Thoracic aorta (tissue), 2 donors: ENCODE results near the gene RECK. TPM values are rescaled to one million over a fixed set of nuclear protein-coding genes. Genes with fewer than 3 reads are reported as not detected.

Source experiments
- ATAC-seq: fragments of 150-250 bp; one replicate; pipeline ENCODE4 v1.8.0; 2017; ENCODE audit warnings: low read depth; ENCODE audit not compliant: insufficient number of reproducible peaks, low FRiP score
- DNase-seq: peaks from one replicate; pipeline ENCODE4 v3.0.0-alpha.2; 2020; ENCODE audit warnings: low spot score
- H3K27ac ChIP-seq, 2 donors: fragments of 200-600 bp; sonication (generic); 1 replicate in 1 of 2; 2 replicates in 1 of 2; pipeline ENCODE4 v1.5.1; 2016; ENCODE audit warnings: mild to moderate bottlenecking in 2 of 2, moderate library complexity in 2 of 2
- H3K27me3 ChIP-seq: fragments of 200-600 bp; sonication (generic); replicated peaks from 2 replicates; pipeline ENCODE4 v1.6.0; 2016; ENCODE audit warnings: mild to moderate bottlenecking; ENCODE audit not compliant: insufficient read depth
- H3K36me3 ChIP-seq: fragments of 200-600 bp; sonication (generic); one replicate; pipeline ENCODE4 v1.5.1; 2016
- H3K4me1 ChIP-seq, 2 donors: fragments of 200-600 bp; sonication (generic); 1 replicate in 1 of 2; 2 replicates in 1 of 2; pipeline versions ENCODE4 v1.5.1 to v1.6.0; 2016; ENCODE audit warnings: low read depth in 2 of 2, mild to moderate bottlenecking in 1 of 2; ENCODE audit not compliant: control insufficient read depth in 1 of 2
- H3K4me3 ChIP-seq: fragments of 200-600 bp; sonication (generic); 2 replicates; pipeline ENCODE4 v1.5.1; 2016; ENCODE audit warnings: mild to moderate bottlenecking
- H3K9me3 ChIP-seq: fragments of 200-600 bp; sonication (generic); 2 replicates; pipeline ENCODE4 v1.5.1; 2016
- CTCF ChIP-seq: fragments of 200-600 bp; sonication (generic); IDR thresholded peaks from one replicate; pipeline ENCODE4 v1.5.1; 2019; ENCODE audit warnings: antibody characterized with exemption
- total RNA-seq, 2 donors: library from RNA; depleted of rRNA; stranded (reverse); fragments of >200 nt; gene quantifications; one replicate each; pipeline versions ENCODE4 v1.1.0 to v1.2.3, GENCODE V29; 2016

RECK gene
- total RNA-seq, 2 donors from 2014 or later, result 19.8 to 30.5 TPM

GRCh38 chr9:36049408-36049807, 12.7 kb downstream of the RECK start:
- ATAC-seq (no peak), DNase-seq (no peak)
- no peak overlapping the region for H3K27ac ChIP-seq
- no peaks in the 10 kb centered on the region for H3K36me3 ChIP-seq
- H3K4me3 ChIP-seq, result no peak overlapping the region
- no peaks in the 10 kb centered on the region for H3K4me1 ChIP-seq
- no peaks in the 10 kb centered on the region for H3K27me3 ChIP-seq
- H3K9me3 ChIP-seq, result no peaks in the 10 kb centered on the region
- no peak for TF ChIP-seq CTCF

GRCh38 chr9:36050476-36050875, 13.8 kb downstream of the RECK start:
- TF ChIP-seq CTCF, result no peak
- DNase-seq, result no peak
- H3K27me3 ChIP-seq, result no peaks in the 10 kb centered on the region

GRCh38 chr9:36051317-36051716, 14.6 kb downstream of the RECK start:
- no peaks in the 10 kb centered on the region for H3K36me3 ChIP-seq
- no peak for TF ChIP-seq CTCF
- H3K27me3 ChIP-seq, result no peaks in the 10 kb centered on the region
- H3K27ac ChIP-seq, result no peak overlapping the region
- no peak for DNase-seq
- ATAC-seq, result no peak
- no peaks in the 10 kb centered on the region for H3K9me3 ChIP-seq
- H3K4me1 ChIP-seq, result no peaks in the 10 kb centered on the region
- H3K4me3 ChIP-seq, result no peak overlapping the region

More at GRCh38 chr9:36050476-36050875, 13.8 kb downstream of the RECK start:
- no peaks in the 10 kb centered on the region for H3K4me1 ChIP-seq
- no peak for ATAC-seq
- no peak overlapping the region for H3K4me3 ChIP-seq
- H3K36me3 ChIP-seq, result no peaks in the 10 kb centered on the region
- no peak overlapping the region for H3K27ac ChIP-seq
- no peaks in the 10 kb centered on the region for H3K9me3 ChIP-seq

- DNase-seq, result no peak
- no peak overlapping the region for H3K4me3 ChIP-seq
- H3K27ac ChIP-seq, result no peak overlapping the region
- no peaks in the 10 kb centered on the region for H3K36me3 ChIP-seq
- no peaks in the 10 kb centered on the region for H3K27me3 ChIP-seq
- no peaks in the 10 kb centered on the region for H3K9me3 ChIP-seq
- ATAC-seq, result no peak
- H3K4me1 ChIP-seq, result no peaks in the 10 kb centered on the region
- TF ChIP-seq CTCF, result no peak
Measured at GRCh38 chr9:36053971-36054370, 17.3 kb downstream of the RECK start.

- Histone ChIP-seq H3K9me3 (no peaks in the 10 kb centered on the region), H3K27ac (no peak overlapping the region), H3K4me1 (no peaks in the 10 kb centered on the region), H3K4me3 (no peak overlapping the region), H3K36me3 (no peaks in the 10 kb centered on the region), H3K27me3 (no peaks in the 10 kb centered on the region)
- ATAC-seq (no peak), DNase-seq (no peak)
- TF ChIP-seq CTCF, result no peak
Measured at GRCh38 chr9:36056896-36057295, 20.2 kb downstream of the RECK start.
